GM23248 (cell line): ENCODE results near the gene ZNF692. TPM values are rescaled to one million over a fixed set of nuclear protein-coding genes. Genes with fewer than 3 reads are reported as not detected.
A peak's percentile ranks its signal among the peaks of the same experiment; 100 is the strongest.

Experiments
- DNase-seq: peaks from one replicate; pipeline ENCODE4 v3.0.0-alpha.2; 2015
- H2AFZ ChIP-seq: fragments of 200-600 bp; sonication (generic); 2 replicates; pipeline ENCODE4 v1.6.1; 2016; ENCODE audit warnings: antibody characterized with exemption
- H3F3A ChIP-seq: fragments of 200-600 bp; sonication (generic); 2 replicates; pipeline ENCODE4 v1.6.1; 2016; ENCODE audit warnings: mild to moderate bottlenecking, antibody characterized with exemption, mixed run types; ENCODE audit not compliant: insufficient read depth
- H3K27ac ChIP-seq: fragments of 200-600 bp; sonication (generic); 2 replicates; pipeline ENCODE4 v1.5.1; 2016; ENCODE audit warnings: mild to moderate bottlenecking
- H3K27me3 ChIP-seq: fragments of 200-600 bp; sonication (generic); replicated peaks from 2 replicates; pipeline ENCODE4 v1.6.1; 2016; ENCODE audit warnings: mild to moderate bottlenecking; ENCODE audit not compliant: insufficient read depth
- H3K36me3 ChIP-seq: fragments of 200-600 bp; sonication (generic); 2 replicates; pipeline ENCODE4 v1.6.1; 2016; ENCODE audit warnings: low read depth, mild to moderate bottlenecking
- H3K4me1 ChIP-seq: fragments of 200-600 bp; sonication (generic); 2 replicates; pipeline ENCODE4 v1.6.1; 2016; ENCODE audit warnings: mild to moderate bottlenecking; ENCODE audit not compliant: insufficient read depth
- H3K4me2 ChIP-seq: fragments of 200-600 bp; sonication (generic); one replicate; pipeline ENCODE4 v1.6.1; 2016; ENCODE audit warnings: mild to moderate bottlenecking; ENCODE audit not compliant: unreplicated experiment
- H3K4me3 ChIP-seq: fragments of 200-600 bp; sonication (generic); 2 replicates; pipeline ENCODE4 v1.5.1; 2016; ENCODE audit warnings: mild to moderate bottlenecking
- H3K79me2 ChIP-seq: fragments of 200-600 bp; sonication (generic); 2 replicates; pipeline ENCODE4 v1.6.1; 2016; ENCODE audit warnings: mild to moderate bottlenecking; ENCODE audit not compliant: insufficient read depth
- H3K9ac ChIP-seq: fragments of 200-600 bp; sonication (generic); 2 replicates; pipeline ENCODE4 v1.6.1; 2016; ENCODE audit warnings: mild to moderate bottlenecking
- H3K9me2 ChIP-seq: fragments of 200-600 bp; sonication (generic); 2 replicates; pipeline ENCODE4 v1.6.1; 2016; ENCODE audit warnings: mixed run types, mild to moderate bottlenecking, moderate library complexity; ENCODE audit not compliant: insufficient read depth
- H3K9me3 ChIP-seq: fragments of 200-600 bp; sonication (generic); one replicate; pipeline ENCODE4 v1.6.1; 2017; ENCODE audit warnings: low read depth
- H4K20me1 ChIP-seq: fragments of 200-600 bp; sonication (generic); 2 replicates; pipeline ENCODE4 v1.6.0; 2016; ENCODE audit not compliant: insufficient read depth
- EZH2 ChIP-seq: fragments of 200-600 bp; sonication (generic); IDR thresholded peaks from 2 replicates; pipeline ENCODE4 v1.6.1; 2018; ENCODE audit warnings: antibody characterized with exemption, mild to moderate bottlenecking; ENCODE audit not compliant: insufficient read depth, poor library complexity, severe bottlenecking
- EZH2phosphoT487 ChIP-seq: fragments of 200-600 bp; sonication (generic); IDR thresholded peaks from 2 replicates; pipeline ENCODE4 v1.6.1; 2018; ENCODE audit warnings: antibody characterized with exemption, moderate library complexity, mild to moderate bottlenecking, low read depth; ENCODE audit not compliant: insufficient read depth
- WGBS, 2 experiments: methylation state at CpG; one replicate each; pipeline ENCODE4 v1.1.6; 2015 to 2017; ENCODE audit warnings: low lambda C conversion rate in 2 of 2, low coverage in 1 of 2; ENCODE audit errors: missing lambda C conversion rate in 2 of 2; 5-methylcytosine and 5-hydroxymethylcytosine counted together
- in situ Hi-C: fragments of 300-500 bp; cut with MboI; formaldehyde crosslinking; loops from 2 replicates; pipeline ENCODE4 v1.15.0; 2020
- polyA plus RNA-seq: library from polyadenylated mRNA; unstranded; fragments of >200 nt; fragmentation: Nextera tagmentation; extraction: Ambion mirVana; gene quantifications from 2 replicates; pipeline ENCODE4 v1.2.1, GENCODE V29; 2016
- total RNA-seq: library from RNA; depleted of rRNA; stranded (reverse); fragments of >200 nt; shearing (Covaris generic); gene quantifications from 2 replicates; pipeline ENCODE4 v1.2.3, GENCODE V29; 2014

The ZNF692 gene
- total and polyA plus RNA-seq, 2 experiments from 2014 or later = 16.2 to 17.0 TPM

DNA sequence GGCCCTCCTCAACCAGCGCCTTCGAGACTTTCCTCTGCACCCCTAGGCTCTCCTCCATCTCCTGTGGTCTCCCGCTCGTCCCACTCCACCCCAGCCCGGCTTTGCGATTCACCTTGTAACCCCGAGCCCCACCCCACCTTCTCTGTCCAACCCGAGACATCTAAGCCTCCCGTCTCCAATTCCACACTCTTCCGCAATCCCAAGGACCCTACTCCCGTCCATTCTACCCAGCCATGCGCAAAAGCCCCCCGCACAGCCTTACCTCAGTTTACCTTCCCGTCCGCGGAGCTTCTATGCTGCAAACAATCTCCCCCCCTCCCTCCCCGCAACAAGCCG, 33.3 kb downstream of the ZNF692 start:
- 1% methylated on average over 15 to 18 of the region's 18 CpGs for WGBS, 2 experiments
- in situ Hi-C loops = no loop called here
- TF ChIP-seq EZH2phosphoT487 (no peak), EZH2 (no peak)
- no peaks in the 10 kb centered on the region for H3K9me2 ChIP-seq
- peaks cover 64% of the 10 kb centered on the region for H3K4me1 ChIP-seq
- no peaks in the 10 kb centered on the region for H3K9me3 ChIP-seq
- H3K4me3 ChIP-seq = peak overlapping the region; percentile 80
- H3K4me2 ChIP-seq = peak overlapping the region; percentile 95
- no peaks in the 10 kb centered on the region for H4K20me1 ChIP-seq
- peak overlapping the region; percentile 96 for H3K27ac ChIP-seq
- no peaks in the 10 kb centered on the region for H3K27me3 ChIP-seq
- peak overlapping the region; percentile 95 for H3K9ac ChIP-seq
- no peak for DNase-seq
- H2AFZ ChIP-seq = peak overlapping the region; percentile 87
- peaks cover 64% of the 10 kb centered on the region for H3F3A ChIP-seq
- peaks cover 42% of the 10 kb centered on the region for H3K79me2 ChIP-seq
- no peaks in the 10 kb centered on the region for H3K36me3 ChIP-seq

- Histone ChIP-seq H3K9me3 (no peaks in the 10 kb centered on the region), H3F3A (peaks cover 66% of the 10 kb centered on the region), H2AFZ (peak overlapping the region; percentile 87), H3K9ac (peak overlapping the region; percentile 95), H3K4me2 (peak overlapping the region; percentile 95), H3K9me2 (no peaks in the 10 kb centered on the region), H3K79me2 (peaks cover 46% of the 10 kb centered on the region), H3K36me3 (0 out of 2 replicates have a peak, but pooled peaks cover 4% of the 10 kb centered on the region), H3K27ac (peak overlapping the region; percentile 96), H3K4me1 (peaks cover 68% of the 10 kb centered on the region), H3K4me3 (peak overlapping the region; percentile 80), H4K20me1 (no peaks in the 10 kb centered on the region), H3K27me3 (no peaks in the 10 kb centered on the region)
- in situ Hi-C loops = no loop called here
- TF ChIP-seq EZH2 (no peak), EZH2phosphoT487 (no peak)
- peak; percentile 75 for DNase-seq
- WGBS, 2 experiments = 17 to 20% methylated on average over 9 to 10 of the region's 10 CpGs
Observed at GRCh38 chr1:248825136-248825535, 33.7 kb downstream of the ZNF692 start.

DNA sequence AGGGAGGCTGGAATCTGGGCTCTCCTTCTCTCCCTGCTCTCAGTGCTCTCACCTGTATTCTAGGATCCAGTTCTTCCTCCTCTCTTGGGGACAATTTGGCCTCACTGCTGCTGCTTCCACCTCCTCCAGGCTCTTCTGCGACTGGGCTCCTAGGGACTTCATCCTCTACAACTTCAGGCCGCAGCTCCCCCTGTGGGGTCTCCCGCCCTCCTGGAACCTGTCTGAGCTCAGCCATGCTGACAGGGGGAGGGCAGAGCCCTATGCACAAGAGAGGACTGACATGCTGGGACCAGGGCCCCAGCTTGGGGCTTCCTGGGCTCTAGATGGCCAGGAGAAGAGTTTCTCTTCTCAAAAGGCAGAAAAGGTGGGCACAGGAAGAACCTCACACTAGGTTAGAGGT, 34.2 kb downstream of the ZNF692 start:
- Histone ChIP-seq H3K9ac (peak overlapping the region; percentile 95), H4K20me1 (no peaks in the 10 kb centered on the region), H3F3A (peaks cover 66% of the 10 kb centered on the region), H3K79me2 (peaks cover 51% of the 10 kb centered on the region), H3K36me3 (0 out of 2 replicates have a peak, but pooled peaks cover 7% of the 10 kb centered on the region), H3K27me3 (no peaks in the 10 kb centered on the region), H3K4me1 (peaks cover 73% of the 10 kb centered on the region), H3K27ac (peak overlapping the region; percentile 96), H3K4me2 (peak overlapping the region; percentile 95), H2AFZ (no peak overlapping the region), H3K4me3 (peak overlapping the region; percentile 80), H3K9me2 (no peaks in the 10 kb centered on the region), H3K9me3 (no peaks in the 10 kb centered on the region)
- DNase-seq = no peak
- WGBS, 2 experiments = 98 to 100% methylated on average over 3 of the region's 3 CpGs
- no peak for TF ChIP-seq EZH2
- no peak for TF ChIP-seq EZH2phosphoT487
- in situ Hi-C loops = no loop called here

GRCh38 chr1:248824301-248824700, 34.6 kb downstream of the ZNF692 start:
- H3K36me3 ChIP-seq = peaks cover 7% of the 10 kb centered on the region; the same call in 1 of the 2 replicates
- no peak for DNase-seq
- H3K27ac ChIP-seq = peak overlapping the region; percentile 96
- peaks cover 55% of the 10 kb centered on the region for H3K79me2 ChIP-seq
- H3F3A ChIP-seq = peaks cover 64% of the 10 kb centered on the region
- no peaks in the 10 kb centered on the region for H3K27me3 ChIP-seq
- H3K9ac ChIP-seq = peak overlapping the region; percentile 95
- TF ChIP-seq EZH2 (no peak), EZH2phosphoT487 (no peak)
- peak overlapping the region; percentile 80 for H3K4me3 ChIP-seq
- in situ Hi-C loops = no loop called here
- WGBS, 2 experiments = 100% methylated on average over 1 of the region's 1 CpG
- no peaks in the 10 kb centered on the region for H4K20me1 ChIP-seq
- no peak overlapping the region for H2AFZ ChIP-seq
- H3K9me2 ChIP-seq = no peaks in the 10 kb centered on the region
- peak overlapping the region; percentile 95 for H3K4me2 ChIP-seq
- no peaks in the 10 kb centered on the region for H3K9me3 ChIP-seq
- H3K4me1 ChIP-seq = peaks cover 73% of the 10 kb centered on the region
